DMS53 (cell line): ENCODE data around the gene PMFBP1.

ENCODE experiments used
- DNase-seq: peaks from one replicate; lab custom pipeline; 2025; lab: John Stamatoyannopoulos, UW

PMFBP1 gene

GRCh38 chr16:72188541-72188940 lies 16.6 kb upstream of the PMFBP1 start:
- no peak for DNase-seq

GRCh38 chr16:72187551-72187950 lies 15.6 kb upstream of the PMFBP1 start:
- DNase-seq = no peak

DNA sequence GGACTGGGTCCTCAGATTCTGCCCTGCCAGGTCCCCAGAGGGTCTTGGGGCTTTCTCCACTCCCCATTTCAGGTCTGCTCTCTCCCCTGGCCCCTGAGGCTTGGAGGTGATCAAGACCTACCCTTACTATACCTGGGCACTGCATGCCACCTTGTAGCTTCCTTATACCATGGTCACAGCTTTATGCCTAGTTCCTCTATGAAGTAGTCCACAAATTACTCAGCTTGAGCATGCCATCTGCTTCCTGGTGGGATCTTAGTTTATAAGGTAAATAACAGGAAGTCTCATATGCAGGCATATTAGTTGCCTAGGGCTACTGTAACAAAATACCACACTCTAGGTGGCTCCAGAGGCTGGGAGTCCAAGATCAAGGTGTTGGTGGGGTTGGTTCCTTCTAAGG lies 11.0 kb upstream of the PMFBP1 start:
- DNase-seq = peak; percentile 76

- DNase-seq = peak; percentile 64
Observed at GRCh38 chr16:72179204-72179970, 7.4 kb upstream of the PMFBP1 start.

DNA sequence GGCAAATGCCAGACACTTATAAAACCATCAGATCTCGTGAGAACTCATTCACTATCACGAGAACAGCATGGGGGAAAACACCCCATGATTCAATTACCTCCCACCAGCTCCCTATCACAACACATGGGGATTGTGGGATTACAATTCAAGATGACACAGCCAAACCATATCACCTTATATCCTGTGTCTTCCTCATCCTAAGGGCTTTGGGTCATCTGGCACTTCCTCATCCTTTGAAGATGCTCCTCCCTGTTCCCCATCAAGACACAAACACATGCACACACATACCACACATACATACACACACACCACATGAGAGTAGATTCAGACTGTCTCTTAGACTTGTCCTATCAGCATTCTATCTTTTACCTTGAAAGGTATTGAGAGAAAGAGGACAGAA lies 2.8 kb upstream of the PMFBP1 start:
- DNase-seq = no peak

GRCh38 chr16:72173997-72174396 lies 2.0 kb upstream of the PMFBP1 start:
- no peak for DNase-seq

GRCh38 chr16:72171236-72171635 lies 719 bp downstream of the PMFBP1 start:
- no peak for DNase-seq

DNA sequence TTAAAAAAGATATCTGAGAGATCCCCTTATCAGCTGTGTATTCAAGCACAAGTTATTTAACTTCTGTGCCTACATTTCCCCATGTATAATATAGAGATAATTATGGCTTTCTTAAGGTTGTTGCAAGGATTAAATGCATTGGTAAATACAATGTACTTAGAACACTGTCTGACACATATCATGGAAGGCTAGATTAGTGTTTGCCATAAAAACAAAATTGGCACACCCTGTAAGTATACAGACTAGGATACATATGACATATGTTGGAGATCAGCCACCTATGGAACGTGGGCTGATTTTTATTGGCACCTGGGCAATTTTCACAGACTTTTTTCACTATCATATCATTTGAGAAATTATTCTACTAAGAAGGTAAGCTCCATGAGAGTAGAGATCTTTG lies 2.2 kb downstream of the PMFBP1 start:
- no peak for DNase-seq

DNA sequence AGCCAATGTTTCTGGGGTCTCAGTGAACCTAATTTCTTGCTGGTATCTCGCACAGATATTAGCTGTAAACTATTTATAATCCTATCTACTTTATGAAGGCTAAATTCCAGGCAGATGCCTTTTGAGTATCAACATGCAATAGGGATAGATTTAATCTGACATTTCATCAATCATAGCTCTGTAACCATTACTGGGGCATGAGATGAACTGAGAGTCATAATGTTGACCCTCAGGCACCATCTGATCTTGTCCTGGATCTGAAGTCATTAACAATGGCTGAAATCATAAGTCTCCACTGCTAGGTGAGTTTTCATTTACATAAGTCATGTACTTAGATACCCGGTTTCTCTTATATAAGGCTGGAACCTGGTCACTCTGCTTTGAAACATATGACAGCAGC lies 3.6 kb downstream of the PMFBP1 start:
- no peak for DNase-seq

- no peak for DNase-seq
Observed at GRCh38 chr16:72166954-72167561, 4.9 kb downstream of the PMFBP1 start.

- no peak for DNase-seq
Observed at GRCh38 chr16:72166151-72166550, 5.8 kb downstream of the PMFBP1 start.

GRCh38 chr16:72164691-72165090 lies 7.3 kb downstream of the PMFBP1 start:
- DNase-seq = no peak

GRCh38 chr16:72162105-72162692 lies 9.8 kb downstream of the PMFBP1 start:
- no peak for DNase-seq

DNA sequence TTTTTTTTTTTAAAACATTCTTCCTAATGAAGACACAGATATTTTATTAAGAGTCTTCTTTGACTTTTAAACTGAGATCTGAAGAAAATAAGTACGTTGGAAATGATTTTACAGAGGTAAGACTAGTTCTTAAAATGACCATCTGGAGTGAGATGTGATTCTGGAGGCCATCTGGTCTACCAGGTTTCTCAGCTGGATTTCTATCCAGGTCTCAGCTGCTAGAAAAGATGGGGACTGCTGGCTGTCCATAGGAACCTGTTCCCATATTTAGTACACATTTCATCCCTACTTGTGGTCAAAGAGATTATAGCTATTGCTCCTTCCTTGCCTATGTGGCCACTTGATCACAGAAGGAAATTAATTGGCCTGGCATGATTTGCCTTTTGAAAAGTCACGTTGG lies 12.2 kb downstream of the PMFBP1 start:
- no peak for DNase-seq

DNA sequence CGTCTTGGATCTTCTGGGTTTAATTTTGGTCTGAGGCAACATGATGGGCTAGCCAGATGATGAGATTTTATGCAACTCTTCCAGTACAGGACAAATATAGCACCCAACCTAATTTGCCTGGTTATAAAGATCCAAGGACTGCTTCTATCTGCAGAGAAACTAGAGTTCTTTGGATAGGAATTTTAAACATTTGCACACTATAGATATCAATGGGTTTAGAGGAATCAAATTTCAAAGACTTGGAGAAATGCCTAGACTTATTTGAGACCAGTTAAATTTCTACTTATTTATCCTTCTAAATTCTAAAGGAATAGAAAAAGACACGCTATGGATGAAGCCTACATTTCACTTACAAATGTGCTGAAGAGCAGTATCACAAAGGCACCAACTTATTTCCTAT lies 12.6 kb downstream of the PMFBP1 start:
- DNase-seq = no peak

GRCh38 chr16:72149676-72150464 lies 22.1 kb downstream of the PMFBP1 start:
- peak; percentile 14 for DNase-seq

DNA sequence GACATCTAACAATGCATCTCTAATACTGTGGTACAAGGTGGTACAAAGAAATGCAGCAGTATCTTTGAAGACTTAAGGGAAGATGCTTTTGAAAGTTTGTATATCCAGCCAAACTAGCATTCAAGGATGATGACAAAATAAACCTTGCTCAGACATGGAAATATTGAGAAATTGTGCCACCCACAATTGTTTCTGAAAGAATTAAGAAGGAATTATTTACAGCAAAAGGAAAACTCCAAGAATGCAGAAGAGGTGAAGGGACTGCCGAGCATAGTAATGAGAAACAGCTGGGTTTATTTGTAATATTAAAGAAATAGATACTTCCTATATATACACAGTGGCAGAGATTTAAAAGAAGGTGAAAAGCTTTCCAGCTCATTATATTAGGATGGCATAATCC lies 29.5 kb downstream of the PMFBP1 start:
- no peak for DNase-seq

- DNase-seq = no peak
Observed at GRCh38 chr16:72139908-72140307, 32.0 kb downstream of the PMFBP1 start.

GRCh38 chr16:72138064-72138572 lies 33.8 kb downstream of the PMFBP1 start:
- DNase-seq = no peak

DNA sequence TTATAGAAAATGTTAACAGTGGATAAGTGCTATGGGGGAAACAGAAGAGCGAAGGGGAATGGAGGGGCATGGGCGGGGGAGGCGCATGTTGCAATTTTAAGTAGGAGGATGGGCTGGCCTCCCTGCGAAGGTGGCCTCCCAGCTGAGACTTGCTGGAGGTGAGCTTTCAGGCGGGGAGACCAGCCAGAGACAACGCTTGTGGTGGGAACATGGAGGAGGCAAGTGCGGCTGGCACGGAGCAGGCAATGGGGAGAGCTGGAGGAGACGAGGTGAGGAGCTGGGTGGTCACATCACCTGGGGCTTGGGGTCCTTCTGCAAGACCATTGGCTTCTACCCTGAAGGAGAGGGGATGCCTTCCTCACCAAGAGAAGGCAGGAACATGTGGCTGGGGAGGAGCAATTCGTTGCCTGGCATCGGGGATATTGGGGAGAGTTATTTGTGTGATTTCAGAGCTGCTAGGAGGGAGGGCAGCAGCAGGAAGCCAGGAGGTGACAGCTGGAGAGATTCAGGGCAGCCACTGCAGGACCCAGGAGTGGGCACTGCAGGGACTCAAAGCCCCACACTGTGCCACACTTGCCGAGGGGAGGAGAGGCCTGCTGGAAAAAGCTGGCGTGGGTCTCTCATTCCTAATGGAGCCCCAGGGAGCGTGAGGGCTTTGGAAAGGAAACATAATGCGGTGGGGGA lies 34.4 kb downstream of the PMFBP1 start:
- no peak for DNase-seq

DNA sequence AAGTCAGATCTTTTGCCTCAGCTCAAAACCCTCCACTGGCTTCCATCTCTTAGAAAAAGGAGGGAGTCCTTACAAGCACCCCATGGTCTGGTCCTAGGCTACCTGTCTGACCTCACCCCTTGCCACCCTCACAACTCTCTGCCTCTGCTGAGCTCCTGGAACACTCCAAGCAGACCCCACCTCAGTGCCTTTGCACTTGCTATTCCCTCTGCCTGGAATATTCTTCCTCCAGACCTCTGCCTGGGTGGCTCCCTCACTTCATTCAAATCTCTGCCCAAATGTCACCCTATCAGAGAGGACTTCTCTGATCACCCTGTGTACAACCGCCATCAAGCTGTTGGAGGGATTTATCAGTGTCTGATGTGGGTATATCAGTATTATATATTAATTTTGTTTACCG lies 37.4 kb downstream of the PMFBP1 start:
- no peak for DNase-seq

DNA sequence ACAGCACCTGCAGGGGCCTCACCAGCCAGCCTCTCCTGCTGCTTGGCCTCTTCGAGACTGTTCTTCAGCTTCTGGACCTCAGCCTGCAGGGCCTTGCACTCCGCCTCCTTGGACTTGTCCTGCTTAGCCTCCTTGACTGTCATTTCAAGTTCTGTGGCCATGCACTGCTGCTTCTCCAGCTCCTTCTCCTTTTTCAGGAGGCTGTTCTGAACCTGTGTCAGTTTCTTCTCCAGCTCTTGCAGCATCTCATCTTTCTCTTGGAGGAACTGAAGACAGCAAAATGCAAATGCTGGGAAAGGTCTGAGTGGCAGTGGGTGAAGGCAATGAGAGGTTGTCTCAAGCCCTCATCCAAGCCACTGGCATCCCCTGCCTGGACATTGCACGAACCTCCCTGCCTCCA lies 39.2 kb downstream of the PMFBP1 start:
- DNase-seq = no peak
